HG02678 (cell line): Measurements from ENCODE around the gene EGFL6.

ENCODE experiments used
- ATAC-seq: cut with Tn5 transposase; IDR thresholded peaks from one replicate; pipeline ENCODE4 v1.9.1; 2021; ENCODE audit warnings: mild to moderate bottlenecking, moderate library complexity; ENCODE audit not compliant: unreplicated experiment

The EGFL6 gene

GRCh38 chrX:13569479-13570260 lies at the start of gene EGFL6:
TSS of gene EGFL6 (plus strand) at chrX:13569601. CDS start at chrX:13569862, 261 bp downstream.
- ATAC-seq, result peak; percentile 72

- ATAC-seq, result no peak
These were observed 49.0 kb upstream of the EGFL6 start for GRCh38 chrX:13520351-13520750.

GRCh38 chrX:13520936-13521335 lies 48.5 kb upstream of the EGFL6 start:
- no peak for ATAC-seq

GRCh38 chrX:13522811-13523210 lies 46.6 kb upstream of the EGFL6 start:
- ATAC-seq, result no peak

GRCh38 chrX:13533726-13534125 lies 35.7 kb upstream of the EGFL6 start:
- no peak for ATAC-seq

GRCh38 chrX:13535376-13536165 lies 33.8 kb upstream of the EGFL6 start:
- no peak for ATAC-seq

- ATAC-seq, result no peak
These were observed 32.9 kb upstream of the EGFL6 start for GRCh38 chrX:13536551-13536950.

GRCh38 chrX:13538414-13538813 lies 31.0 kb upstream of the EGFL6 start:
- ATAC-seq, result no peak

- ATAC-seq, result no peak
These were observed 28.8 kb upstream of the EGFL6 start for GRCh38 chrX:13540602-13541001.

GRCh38 chrX:13545726-13546125 lies 23.7 kb upstream of the EGFL6 start:
- ATAC-seq, result no peak

GRCh38 chrX:13547671-13548070 lies 21.7 kb upstream of the EGFL6 start:
- ATAC-seq, result no peak

- no peak for ATAC-seq
These were observed 19.1 kb upstream of the EGFL6 start for GRCh38 chrX:13550346-13550745.

- no peak for ATAC-seq
These were observed 17.8 kb upstream of the EGFL6 start for GRCh38 chrX:13551610-13552009.

GRCh38 chrX:13552892-13553291 lies 16.5 kb upstream of the EGFL6 start:
- ATAC-seq, result no peak

- no peak for ATAC-seq
These were observed 3.9 kb upstream of the EGFL6 start for GRCh38 chrX:13565511-13565910.

- ATAC-seq, result no peak
These were observed 832 bp downstream of the EGFL6 start for GRCh38 chrX:13570261-13570605.

- ATAC-seq, result no peak
These were observed 1.7 kb downstream of the EGFL6 start for GRCh38 chrX:13571136-13571535.

- peak; percentile 62 for ATAC-seq
These were observed 5.2 kb downstream of the EGFL6 start for GRCh38 chrX:13574600-13574999.

- no peak for ATAC-seq
These were observed 10.3 kb downstream of the EGFL6 start for GRCh38 chrX:13579661-13580060.

GRCh38 chrX:13581554-13581953 lies 12.2 kb downstream of the EGFL6 start:
- ATAC-seq, result no peak

- ATAC-seq, result no peak
These were observed 18.5 kb downstream of the EGFL6 start for GRCh38 chrX:13587786-13588477.

- ATAC-seq, result no peak
These were observed 20.8 kb downstream of the EGFL6 start for GRCh38 chrX:13590207-13590606.
